ENCODE data around the gene FRMD4A. TPM values are rescaled to one million over a fixed set of nuclear protein-coding genes. Genes with fewer than 3 reads are reported as not detected.
"Not testable (repeated sequence)": the region's sequence is repeated elsewhere in the genome, so short reads cannot be mapped to it uniquely, and the experiment has no call there.

The FRMD4A gene
- total RNA-seq, 2 donors from 2014 or later = 0.35 to 0.50 TPM

DNA sequence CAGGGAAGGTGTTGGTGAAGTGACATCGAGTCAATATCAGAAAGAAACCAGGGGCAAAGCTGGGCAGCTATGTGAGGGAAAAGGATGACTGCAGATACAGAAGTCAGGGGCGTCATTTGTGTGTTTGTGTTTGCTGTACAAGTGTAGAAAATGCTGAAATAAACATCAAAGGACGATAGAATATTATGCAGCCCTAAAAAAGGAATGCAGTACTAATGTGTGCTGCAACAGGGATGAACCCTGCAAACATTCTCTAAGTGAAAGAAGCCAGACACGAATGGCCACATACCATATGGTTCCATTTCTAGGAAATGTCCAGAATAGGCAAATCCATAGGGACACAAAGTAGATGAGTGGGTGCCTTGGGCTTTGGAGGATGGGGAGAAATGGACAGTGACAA lies 610.0 kb downstream of the FRMD4A start:
- Mint-ChIP-seq H3K4me3 (no peak overlapping the region), H3K36me3 (ENCODE audit: insufficient read depth in 2 of 2) (no peaks in the 10 kb centered on the region), H3K4me1 (ENCODE audit: low read depth) (peaks cover 27% of the 10 kb centered on the region), H3K9me3 (peaks cover 0 to 3% of the 10 kb centered on the region in 2 donors), H3K27ac (no peak overlapping the region), H3K27me3 (ENCODE audit: low read depth) (peaks cover 13% of the 10 kb centered on the region)
- DNase-seq (no peak), ATAC-seq (replicated peaks in 1 of 2) (no peak)

DNA sequence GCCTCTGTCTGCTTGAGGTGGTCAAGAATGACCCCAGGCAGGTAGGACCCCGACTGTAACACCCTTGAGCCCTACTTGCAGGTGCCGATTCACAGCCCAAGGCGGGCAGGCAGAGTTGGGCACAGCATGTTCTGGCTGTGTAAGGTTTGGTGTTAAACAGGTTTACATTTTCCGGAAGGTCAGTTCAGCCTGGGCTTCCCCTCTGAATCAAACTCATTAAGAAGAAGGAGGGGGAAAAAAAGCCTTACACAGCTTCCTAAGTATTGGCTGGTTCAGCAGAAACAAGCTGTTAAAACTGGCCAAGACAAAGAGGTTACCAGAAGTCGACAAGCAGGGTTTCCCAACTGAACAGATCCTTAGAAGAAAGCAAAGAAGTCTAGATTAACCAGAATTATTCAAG lies 611.3 kb downstream of the FRMD4A start:
- H3K4me3 Mint-ChIP-seq = no peak overlapping the region
- no peak overlapping the region for H3K27ac Mint-ChIP-seq
- no peaks in the 10 kb centered on the region for H3K36me3 Mint-ChIP-seq (ENCODE audit: insufficient read depth in 2 of 2)
- peaks cover 13% of the 10 kb centered on the region for H3K27me3 Mint-ChIP-seq (ENCODE audit: low read depth)
- peaks cover 0 to 3% of the 10 kb centered on the region in 2 donors for H3K9me3 Mint-ChIP-seq
- peaks cover 27% of the 10 kb centered on the region for H3K4me1 Mint-ChIP-seq (ENCODE audit: low read depth)
- DNase-seq (no peak), ATAC-seq (replicated peaks in 1 of 2) (no peak)

DNA sequence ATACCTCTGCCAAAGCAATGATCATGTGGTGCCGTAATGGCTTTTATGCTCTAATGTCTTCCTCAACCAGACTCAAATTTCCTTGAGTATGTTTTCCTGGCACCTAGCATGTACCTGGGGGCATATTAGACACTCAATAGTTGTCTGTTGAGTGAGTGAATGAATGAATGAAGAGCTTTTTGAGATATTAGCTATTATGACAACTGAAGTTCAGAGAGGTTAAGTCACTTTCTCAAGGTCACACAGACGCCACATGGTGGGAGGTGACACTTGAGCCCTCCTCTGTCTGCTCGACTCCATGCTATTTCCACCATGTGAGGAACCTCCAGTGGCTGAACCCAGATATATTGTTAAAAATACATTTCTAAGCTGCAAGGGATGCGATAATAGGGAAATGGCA lies 611.9 kb downstream of the FRMD4A start:
- no peak for ATAC-seq (replicated peaks in 1 of 2)
- Mint-ChIP-seq H3K36me3 (ENCODE audit: insufficient read depth in 2 of 2) (no peaks in the 10 kb centered on the region), H3K27ac (no peak overlapping the region), H3K4me3 (peak overlapping the region; percentile 60 to 76), H3K9me3 (peaks cover 0 to 3% of the 10 kb centered on the region in 2 donors), H3K27me3 (ENCODE audit: low read depth) (peaks cover 13% of the 10 kb centered on the region), H3K4me1 (ENCODE audit: low read depth) (peaks cover 26% of the 10 kb centered on the region)
- no peak for DNase-seq

DNA sequence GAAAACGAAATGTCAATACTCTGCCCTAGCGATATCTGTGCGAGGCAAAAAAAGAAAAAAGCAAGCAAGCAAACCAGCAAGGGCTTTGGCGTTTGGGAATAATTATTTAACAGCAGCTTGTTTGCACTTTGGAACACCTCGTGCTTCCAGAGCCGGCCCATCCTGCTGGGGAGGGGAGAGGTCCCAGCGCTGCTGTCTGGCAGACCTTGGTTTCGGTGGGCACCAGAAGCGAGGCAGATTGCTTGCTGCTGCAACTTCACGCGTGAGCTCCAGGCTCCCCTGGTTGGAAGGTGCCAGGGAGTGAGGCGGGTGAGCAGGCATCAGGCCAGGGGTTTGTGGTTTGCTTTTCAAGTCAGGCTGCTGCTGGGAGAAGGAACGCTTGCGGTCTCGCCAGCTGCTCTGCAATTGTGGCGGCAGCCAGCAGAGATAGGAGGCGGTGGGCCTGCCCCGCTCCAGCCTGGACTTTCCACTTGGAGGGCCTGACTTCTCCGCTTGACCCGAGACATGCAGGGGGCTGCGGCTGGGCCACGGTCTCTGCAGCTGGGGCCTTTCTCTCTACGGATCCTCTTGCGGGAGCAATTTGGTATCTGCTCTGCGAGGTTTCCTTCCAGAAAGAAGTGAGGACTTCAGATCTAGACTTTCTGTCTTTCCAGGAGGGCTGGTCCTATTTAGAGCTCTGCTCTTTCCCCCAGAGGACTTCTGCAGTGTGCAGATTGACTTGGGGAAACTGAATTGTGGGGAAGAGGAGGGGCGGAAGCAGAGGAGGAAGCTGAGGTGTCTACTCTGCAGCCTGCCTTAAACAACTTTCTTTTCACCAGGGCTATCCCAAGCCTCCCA lies 612.6 kb downstream of the FRMD4A start:
- H3K4me1 Mint-ChIP-seq (ENCODE audit: low read depth) = peaks cover 21% of the 10 kb centered on the region

DNA sequence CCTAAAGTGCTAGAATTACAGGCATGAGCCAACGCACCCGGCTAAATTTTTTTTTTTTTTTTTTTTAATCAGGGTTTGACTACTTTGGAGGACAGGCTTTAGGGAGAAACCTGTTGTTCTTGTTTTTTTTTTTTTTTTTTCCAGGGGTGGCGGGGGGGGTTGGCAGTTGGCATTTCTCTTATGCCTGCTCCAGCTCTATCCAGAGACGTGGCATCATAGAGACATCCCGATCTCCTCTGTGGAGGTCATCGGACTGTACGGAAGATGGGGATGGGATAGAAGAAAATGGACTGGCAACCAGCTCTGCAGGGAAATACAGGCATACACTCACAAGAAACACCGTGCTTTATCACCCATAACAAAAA lies 613.2 kb downstream of the FRMD4A start:
- Mint-ChIP-seq H3K4me3 (peak overlapping the region; percentile 60 to 76), H3K9me3 (peaks cover 0 to 3% of the 10 kb centered on the region in 2 donors), H3K36me3 (ENCODE audit: insufficient read depth in 2 of 2) (no peaks in the 10 kb centered on the region), H3K27ac (no peak overlapping the region), H3K4me1 (ENCODE audit: low read depth) (peaks cover 25% of the 10 kb centered on the region), H3K27me3 (ENCODE audit: low read depth) (peaks cover 9% of the 10 kb centered on the region)
- DNase-seq (no peak), ATAC-seq (replicated peaks in 1 of 2) (no peak)

More for the DNA sequence above, 612.6 kb downstream of the FRMD4A start:
- peak; percentile 8 to 36 for DNase-seq
- Mint-ChIP-seq H3K36me3 (ENCODE audit: insufficient read depth in 2 of 2) (no peaks in the 10 kb centered on the region), H3K4me3 (peak overlapping the region; percentile 60 to 76), H3K9me3 (peaks cover 0 to 3% of the 10 kb centered on the region in 2 donors), H3K27ac (no peak overlapping the region), H3K27me3 (ENCODE audit: low read depth) (peaks cover 9% of the 10 kb centered on the region)
- ATAC-seq (replicated peaks in 1 of 2) = peak; percentile 53 to 76

DNA sequence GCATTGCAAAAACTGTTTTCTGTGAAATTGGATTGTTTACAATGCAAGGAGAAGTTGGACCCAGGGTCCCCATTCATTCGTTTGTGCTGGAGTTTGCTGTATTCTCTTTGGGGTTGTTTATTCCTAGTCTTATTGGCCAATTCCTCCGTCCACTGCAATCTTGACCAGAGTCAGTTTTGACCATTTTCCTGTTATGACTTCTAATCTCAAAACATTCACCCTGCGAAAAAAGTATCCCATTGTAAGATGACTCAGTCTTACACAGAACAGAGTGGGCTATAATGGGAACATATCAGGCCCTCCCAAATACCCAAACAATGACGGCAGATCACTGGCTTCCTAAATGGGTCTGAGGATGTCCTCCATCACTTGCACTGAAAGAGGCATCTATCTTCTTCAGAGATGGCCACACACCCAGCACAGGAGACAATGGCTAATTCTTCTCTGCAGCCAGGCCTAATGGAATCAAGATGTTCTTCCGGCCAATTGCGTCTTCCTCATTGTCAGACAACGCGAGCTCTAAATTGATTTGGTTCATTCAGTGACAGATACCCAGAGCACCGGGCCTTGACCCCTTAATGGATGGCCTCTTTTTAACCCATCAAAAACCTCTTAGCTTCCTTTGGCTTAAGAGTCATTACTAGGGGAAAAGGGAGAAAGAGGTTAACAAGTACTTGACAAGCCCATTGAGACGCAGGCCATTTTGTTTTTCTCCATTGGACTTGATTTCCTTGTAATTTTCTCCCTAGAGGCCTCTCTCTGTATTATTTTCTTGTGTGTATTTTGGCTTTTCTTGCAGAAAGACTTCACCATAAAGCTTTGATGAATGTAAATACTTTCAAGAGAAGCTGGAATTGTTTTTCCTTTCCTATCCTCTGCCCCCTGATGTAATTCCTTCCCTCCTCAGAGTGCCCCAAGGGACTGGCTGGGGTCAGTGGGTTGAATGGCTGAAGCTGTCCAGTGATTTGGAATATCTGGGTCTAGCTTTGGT lies 614.3 kb downstream of the FRMD4A start:
- Mint-ChIP-seq H3K9me3 (peaks cover 0 to 3% of the 10 kb centered on the region in 2 donors), H3K4me3 (no peak overlapping the region), H3K27me3 (ENCODE audit: low read depth) (peaks cover 9% of the 10 kb centered on the region), H3K27ac (no peak overlapping the region), H3K4me1 (ENCODE audit: low read depth) (peaks cover 30% of the 10 kb centered on the region), H3K36me3 (ENCODE audit: insufficient read depth in 2 of 2) (no peaks in the 10 kb centered on the region)
- DNase-seq = no peak
- ATAC-seq (replicated peaks in 1 of 2) = no peak

DNA sequence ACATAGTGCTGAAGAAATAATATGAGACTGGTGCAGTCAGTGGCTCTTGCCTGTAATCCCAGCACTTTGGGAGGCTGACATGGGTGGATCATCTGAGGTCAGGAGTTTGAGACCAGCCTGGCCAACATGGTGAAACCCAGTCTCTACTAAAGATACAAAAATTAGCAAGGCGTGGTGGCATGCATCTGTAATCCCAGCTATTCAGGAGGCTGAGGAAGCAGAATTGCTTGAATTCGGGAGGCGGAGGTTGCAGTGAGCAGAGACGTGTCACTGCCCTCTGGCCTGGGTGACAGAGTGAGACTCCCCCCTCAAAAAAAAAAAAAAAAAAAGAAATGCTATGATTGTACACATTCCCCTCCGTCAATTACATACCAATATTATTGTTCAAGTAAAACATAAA lies 615.1 kb downstream of the FRMD4A start:
- H3K27ac Mint-ChIP-seq = not testable (repeated sequence)
- H3K4me1 Mint-ChIP-seq (ENCODE audit: low read depth) = peaks cover 30% of the 10 kb centered on the region

DNA sequence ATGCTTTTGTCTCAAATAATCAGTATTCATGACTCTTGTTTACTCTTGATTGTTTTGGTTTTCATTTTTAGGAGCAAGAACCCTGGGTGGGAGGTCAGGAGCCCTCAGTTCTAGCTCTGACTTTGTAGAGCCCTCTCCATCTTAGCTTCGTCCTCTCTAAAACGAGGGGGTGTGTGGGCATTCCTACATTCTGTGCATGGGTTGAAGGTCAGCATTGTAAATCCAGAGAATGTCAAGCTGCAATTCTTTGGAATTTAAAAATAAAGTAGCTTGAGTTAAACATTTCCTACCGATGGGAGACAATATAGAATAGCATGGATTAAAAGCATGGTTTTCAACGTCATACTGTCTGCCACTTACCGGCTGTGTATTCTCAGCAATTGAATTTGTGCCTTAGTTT lies 615.6 kb downstream of the FRMD4A start:
- ATAC-seq (replicated peaks in 1 of 2) (no peak), DNase-seq (no peak)
- H3K27me3 Mint-ChIP-seq (ENCODE audit: low read depth) = peaks cover 1% of the 10 kb centered on the region
- H3K4me1 Mint-ChIP-seq (ENCODE audit: low read depth) = peaks cover 30% of the 10 kb centered on the region
- no peaks in the 10 kb centered on the region for H3K9me3 Mint-ChIP-seq
- H3K27ac Mint-ChIP-seq = no peak overlapping the region
- H3K36me3 Mint-ChIP-seq (ENCODE audit: insufficient read depth in 2 of 2) = no peaks in the 10 kb centered on the region
- H3K4me3 Mint-ChIP-seq = no peak overlapping the region

More for the DNA sequence above, 615.1 kb downstream of the FRMD4A start:
- not testable (repeated sequence) for H3K9me3 Mint-ChIP-seq; H3K36me3 Mint-ChIP-seq (ENCODE audit: insufficient read depth in 2 of 2); H3K27me3 Mint-ChIP-seq (ENCODE audit: low read depth); ATAC-seq (replicated peaks in 1 of 2); DNase-seq; H3K4me3 Mint-ChIP-seq

DNA sequence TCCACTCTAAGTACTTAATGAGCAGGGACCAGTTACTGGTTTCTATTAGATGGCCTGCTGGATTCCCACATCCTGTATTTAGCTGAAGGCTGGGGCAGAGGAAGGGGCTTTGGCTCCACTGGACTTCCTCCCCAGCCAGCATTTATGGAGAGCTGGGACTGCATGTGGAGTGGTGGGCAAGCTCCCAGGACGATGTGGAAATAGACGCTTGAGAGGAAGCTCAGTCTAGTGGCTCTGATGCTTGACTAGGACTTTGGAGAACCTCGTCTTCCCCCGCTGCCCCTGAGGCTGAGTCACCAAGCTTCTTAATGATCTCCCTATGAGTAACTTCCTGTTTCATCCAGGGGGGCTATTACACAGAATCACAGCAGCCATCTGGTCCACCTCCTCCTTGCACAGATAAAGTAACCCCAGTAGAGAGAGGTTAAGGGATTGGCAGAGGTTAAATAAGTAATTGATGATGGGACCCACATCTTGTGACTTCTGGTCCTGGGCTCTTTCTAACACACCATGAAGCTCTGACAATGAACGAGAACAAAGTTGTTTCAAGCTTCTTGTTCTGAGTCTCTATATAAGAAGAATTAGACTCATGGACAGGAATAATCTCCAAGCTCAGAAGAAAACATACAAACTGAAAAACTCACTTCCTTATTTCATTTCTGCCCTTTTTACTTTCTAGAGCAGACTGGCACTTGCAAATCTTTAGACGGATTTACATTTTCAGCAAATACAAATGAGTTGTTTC lies 617.7 kb downstream of the FRMD4A start:
- Mint-ChIP-seq H3K27me3 (ENCODE audit: low read depth) (peaks cover 5% of the 10 kb centered on the region), H3K36me3 (ENCODE audit: insufficient read depth in 2 of 2) (no peaks in the 10 kb centered on the region), H3K4me3 (no peak overlapping the region), H3K27ac (no peak overlapping the region), H3K9me3 (no peaks in the 10 kb centered on the region), H3K4me1 (ENCODE audit: low read depth) (peaks cover 25% of the 10 kb centered on the region)
- peak; percentile 82 to 86 for ATAC-seq (replicated peaks in 1 of 2)
- DNase-seq = peak; percentile 25 to 39

DNA sequence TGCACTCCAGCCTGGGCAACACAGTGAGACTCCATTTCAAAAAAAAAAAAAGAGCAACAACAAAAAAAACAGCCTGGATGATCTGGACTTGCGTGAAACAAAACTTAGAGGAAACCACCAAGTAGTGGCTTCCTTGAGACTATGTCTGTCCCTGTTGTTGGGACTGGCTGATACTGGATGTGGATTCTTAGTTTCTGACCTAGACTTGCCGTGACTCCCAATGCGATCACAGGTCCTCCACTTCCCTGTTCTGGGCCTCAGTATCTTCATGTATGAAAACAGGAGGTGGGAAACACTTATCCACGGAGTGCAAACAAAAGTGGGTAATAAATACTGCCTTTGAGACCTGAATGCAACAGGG lies 618.3 kb downstream of the FRMD4A start:
- ATAC-seq (replicated peaks in 1 of 2) (no peak), DNase-seq (no peak)
- Mint-ChIP-seq H3K9me3 (no peaks in the 10 kb centered on the region), H3K36me3 (ENCODE audit: insufficient read depth in 2 of 2) (no peaks in the 10 kb centered on the region), H3K4me1 (ENCODE audit: low read depth) (peaks cover 25% of the 10 kb centered on the region), H3K27me3 (ENCODE audit: low read depth) (peaks cover 10% of the 10 kb centered on the region), H3K27ac (no peak overlapping the region), H3K4me3 (no peak overlapping the region)

DNA sequence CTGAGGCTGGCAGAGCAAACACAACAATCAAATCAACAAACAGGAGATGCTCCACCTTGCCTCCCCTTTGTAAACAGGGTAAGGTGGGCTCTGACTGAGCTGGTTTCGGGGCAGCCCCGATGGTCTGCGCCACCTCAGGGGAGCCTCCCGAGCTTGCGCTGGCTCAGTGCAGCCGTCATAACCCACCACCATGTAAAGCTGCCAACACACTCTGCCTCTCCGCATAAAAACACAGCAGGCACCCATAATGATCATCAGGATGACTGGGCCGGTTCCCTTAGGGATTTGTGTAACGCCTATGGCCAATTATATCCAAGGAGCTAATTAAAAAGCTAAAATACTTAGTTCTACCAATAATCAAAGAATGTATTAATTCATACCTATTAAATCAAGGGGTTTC lies 619.4 kb downstream of the FRMD4A start:
- Mint-ChIP-seq H3K4me3 (no peak overlapping the region), H3K9me3 (no peaks in the 10 kb centered on the region), H3K27ac (no peak overlapping the region), H3K36me3 (ENCODE audit: insufficient read depth in 2 of 2) (no peaks in the 10 kb centered on the region), H3K27me3 (ENCODE audit: low read depth) (peaks cover 22% of the 10 kb centered on the region), H3K4me1 (ENCODE audit: low read depth) (peaks cover 35% of the 10 kb centered on the region)
- ATAC-seq (replicated peaks in 1 of 2) (no peak), DNase-seq (no peak)

DNA sequence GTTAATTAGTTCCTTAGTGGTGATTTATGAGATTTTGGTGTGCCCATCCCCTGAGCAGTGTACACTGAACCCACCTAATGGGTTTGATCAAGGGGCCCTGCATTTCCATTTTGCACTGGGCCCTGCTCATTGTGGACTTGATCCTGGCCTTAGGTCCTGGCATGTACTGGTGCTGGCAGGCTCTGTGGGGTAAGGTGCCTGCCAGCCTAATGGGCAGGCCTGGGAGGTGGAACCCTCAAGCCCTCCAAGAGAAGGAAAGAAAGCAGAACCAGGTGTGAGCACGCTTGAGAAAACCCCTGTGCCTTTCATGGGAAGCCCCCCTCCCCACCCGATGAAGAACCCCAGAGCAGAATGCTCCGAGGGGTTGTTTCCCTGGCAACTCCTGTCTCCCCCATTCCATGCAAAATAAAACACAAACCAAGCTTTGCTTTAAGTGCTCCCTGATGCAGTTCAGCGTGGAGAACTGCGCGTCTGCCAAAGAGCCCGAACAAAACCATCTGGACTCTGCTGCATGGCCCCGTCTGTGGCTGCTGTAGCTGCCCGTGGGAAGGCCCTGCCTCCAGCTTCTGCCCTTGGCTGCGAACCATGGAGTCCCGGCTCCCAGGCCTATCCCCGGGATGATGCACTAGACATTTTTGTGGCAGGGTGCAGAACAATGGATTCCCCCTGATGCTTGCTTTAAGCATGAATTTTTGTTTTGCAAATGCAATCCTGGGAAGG lies 620.6 kb downstream of the FRMD4A start:
- Mint-ChIP-seq H3K9me3 (no peaks in the 10 kb centered on the region), H3K4me1 (ENCODE audit: low read depth) (peaks cover 36% of the 10 kb centered on the region), H3K27ac (no peak overlapping the region), H3K27me3 (ENCODE audit: low read depth) (peaks cover 31% of the 10 kb centered on the region), H3K4me3 (no peak overlapping the region), H3K36me3 (ENCODE audit: insufficient read depth in 2 of 2) (no peaks in the 10 kb centered on the region)
- DNase-seq (no peak), ATAC-seq (replicated peaks in 1 of 2) (no peak)
